ENCODE results near the gene APCDD1L. TPM values are rescaled to one million over a fixed set of nuclear protein-coding genes. Genes with fewer than 3 reads are reported as not detected.

The APCDD1L gene
- polyA plus RNA-seq, 10 donors, result 6.1 to 13.9 (median 8.7) TPM

GRCh38 chr20:58467572-58468527 lies 47.3 kb downstream of the APCDD1L start:
- DNase-seq, result no peak

DNA sequence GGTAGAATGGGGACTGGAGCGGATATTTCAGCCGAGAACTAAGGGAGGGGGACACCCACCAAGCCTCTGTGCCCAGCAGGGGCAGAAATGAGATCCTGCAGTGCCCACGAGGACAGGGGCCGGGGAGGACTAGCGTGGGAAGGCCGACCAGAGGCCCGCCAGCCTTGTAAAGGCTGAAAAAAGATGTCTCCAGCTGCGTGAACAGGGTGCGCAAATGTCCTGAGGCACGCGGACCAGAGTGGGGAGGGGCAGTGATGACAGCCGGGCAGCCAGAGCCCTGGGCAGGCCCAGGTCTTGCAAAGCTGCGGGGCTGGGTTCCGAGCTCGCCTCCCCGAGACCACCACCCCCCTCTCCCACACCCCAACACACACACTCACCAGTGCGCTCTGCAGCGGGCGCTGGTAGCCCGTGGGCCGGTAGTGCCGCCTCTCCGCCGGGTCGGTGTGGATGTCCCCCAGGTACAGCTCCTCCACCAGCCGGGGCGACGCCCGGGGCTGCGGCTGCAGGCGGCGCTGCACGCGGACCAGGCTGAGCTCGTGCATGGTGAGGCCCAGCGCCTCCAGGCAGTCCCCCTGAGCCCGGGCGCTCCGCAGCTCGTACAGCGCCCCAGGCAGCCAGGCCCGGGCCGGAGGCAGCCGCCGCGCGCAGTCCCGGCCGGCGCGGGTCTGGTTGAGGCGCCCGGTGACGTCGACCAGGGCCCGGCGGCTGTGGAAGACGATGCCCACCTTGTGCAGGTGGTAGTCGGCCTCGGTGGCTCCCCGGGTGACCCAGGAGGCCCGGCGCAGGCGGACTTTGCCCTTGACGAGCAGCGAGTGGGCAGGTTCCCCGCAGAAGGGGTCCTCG lies 48.2 kb downstream of the APCDD1L start:
- DNase-seq, result no peak

GRCh38 chr20:58466095-58466708 lies 49.0 kb downstream of the APCDD1L start:
- no peak for DNase-seq

DNA sequence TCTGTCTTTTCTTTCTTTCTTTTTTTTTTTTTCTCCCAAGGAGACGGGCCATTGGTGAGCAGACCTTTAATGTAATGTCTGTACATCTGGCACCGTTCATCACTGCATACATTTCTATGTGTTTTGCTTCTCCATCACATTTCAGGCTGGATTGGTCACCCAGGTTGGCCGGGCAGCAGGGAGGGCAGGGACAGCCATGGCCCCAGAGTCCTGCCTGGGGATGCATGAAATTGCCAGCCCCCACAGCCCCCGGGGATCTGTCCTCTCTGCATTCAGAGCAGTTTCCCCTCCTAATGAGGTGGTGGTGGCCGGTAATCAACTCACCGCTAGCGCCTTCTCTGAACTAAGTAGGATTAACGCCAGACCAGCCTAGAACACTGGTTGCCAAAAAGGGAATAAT lies 50.4 kb downstream of the APCDD1L start:
- DNase-seq, result no peak

DNA sequence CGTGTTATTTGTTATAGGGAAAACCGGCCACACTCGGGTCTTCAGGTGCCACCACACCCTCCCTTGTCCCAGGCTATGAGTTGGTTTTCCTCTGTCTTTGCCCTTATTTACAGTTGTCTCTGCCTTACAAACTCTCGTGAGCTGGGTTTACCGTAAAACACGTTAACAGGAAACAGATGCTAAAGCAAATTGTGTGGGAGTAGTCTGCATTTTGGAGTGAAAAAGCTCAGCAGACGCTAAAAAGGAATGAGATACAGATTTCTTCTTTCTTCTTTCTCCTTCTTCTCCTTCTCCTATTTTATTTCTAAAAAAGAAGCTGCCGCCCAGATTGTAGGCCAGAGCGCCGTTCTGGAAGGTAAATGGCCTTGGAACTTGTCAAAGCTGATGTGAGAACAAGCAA lies 51.9 kb downstream of the APCDD1L start:
- DNase-seq, result peak in 1 of 3 donors; percentile 54

DNA sequence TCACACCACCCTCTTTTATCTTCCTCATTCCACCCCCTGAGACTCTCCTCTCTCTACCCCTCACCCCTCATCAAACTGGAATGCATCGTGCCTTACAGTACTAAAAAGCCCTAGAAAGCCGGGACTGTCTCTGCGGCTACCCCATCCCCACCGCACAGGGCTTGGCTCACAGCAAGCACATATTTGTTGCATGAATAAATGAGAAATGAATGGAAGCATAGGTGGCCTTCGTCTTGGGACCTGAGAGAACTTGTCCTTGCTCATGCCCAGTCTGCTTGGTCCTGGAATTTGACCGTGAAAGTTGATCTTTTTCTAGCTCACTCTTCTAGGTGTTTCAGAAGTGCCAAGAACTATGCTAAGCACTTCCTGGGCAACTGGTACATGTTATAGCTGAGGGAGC lies 53.3 kb downstream of the APCDD1L start:
- DNase-seq, result no peak

GRCh38 chr20:58461104-58461503 lies 54.1 kb downstream of the APCDD1L start:
- DNase-seq, result no peak

GRCh38 chr20:58459058-58459750 lies 56.0 kb downstream of the APCDD1L start:
- DNase-seq, result no peak

DNA sequence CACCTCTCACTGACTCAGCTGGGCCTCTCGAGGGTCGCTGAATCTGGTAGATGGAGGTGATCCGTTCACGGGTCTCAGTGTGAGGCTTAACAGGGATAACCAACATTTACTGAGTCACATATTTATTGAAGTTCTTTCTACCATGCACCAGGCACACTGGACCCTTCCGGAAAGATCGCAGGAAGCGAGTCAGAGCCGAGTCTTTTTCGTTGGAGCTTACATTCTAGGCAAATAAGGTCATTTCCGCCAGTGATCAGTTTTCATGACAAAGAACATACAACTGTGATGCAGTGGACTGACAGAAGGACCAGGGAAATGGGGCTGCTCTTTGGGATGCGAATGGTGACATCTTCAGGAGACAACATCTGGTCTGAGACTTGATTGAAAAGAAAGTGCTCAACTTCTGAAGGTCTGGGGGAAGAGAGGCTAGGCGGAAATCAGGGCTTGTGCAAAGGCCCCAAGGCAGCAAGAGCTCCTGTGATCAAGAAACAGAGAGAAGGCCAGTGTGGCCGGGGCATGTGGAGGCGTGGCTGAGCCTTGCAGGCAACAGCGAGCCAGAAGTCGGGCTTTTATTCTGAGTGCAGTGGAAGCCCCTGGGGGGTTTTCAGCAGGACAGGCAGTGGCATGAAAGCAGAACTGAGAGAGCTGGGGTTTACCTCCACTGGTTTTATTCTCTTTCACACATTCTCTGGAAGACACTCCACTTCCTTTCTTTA lies 56.7 kb downstream of the APCDD1L start:
- no peak for DNase-seq

DNA sequence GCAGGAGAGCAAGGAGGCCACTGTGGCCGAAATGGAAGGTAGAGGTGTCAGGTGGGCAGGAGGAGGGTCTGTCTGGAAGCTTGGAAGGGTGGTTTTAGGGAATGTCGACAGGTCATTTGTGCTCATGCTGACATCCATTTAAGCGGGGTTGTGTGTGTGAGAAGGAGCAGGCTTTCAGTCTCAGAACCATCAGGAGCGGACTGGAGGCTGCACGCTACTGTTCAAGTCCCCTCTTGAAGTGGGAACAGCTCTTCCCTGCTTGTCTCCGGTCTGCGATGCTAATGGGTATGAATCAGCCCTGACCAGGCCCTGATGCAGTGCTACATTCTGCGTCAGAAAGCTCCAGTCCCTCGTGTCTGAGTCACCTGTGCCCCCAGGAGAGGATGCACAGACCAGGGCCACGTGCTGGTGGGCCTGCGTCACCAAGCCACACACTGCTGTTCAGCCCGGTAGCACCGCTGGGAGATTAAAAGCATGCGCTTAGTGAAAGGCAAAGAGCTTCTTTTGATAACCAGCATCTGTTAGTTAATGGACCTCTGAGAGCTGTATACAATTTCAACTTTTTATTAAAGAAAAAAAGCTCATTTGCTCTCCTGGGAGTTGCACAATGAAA lies 58.0 kb downstream of the APCDD1L start:
- DNase-seq, result peak in 1 of 3 donors; percentile 79

- DNase-seq, result no peak
These were observed 60.7 kb downstream of the APCDD1L start for GRCh38 chr20:58454460-58454859.

- no peak for DNase-seq
These were observed 61.8 kb downstream of the APCDD1L start for GRCh38 chr20:58453391-58453790.

DNA sequence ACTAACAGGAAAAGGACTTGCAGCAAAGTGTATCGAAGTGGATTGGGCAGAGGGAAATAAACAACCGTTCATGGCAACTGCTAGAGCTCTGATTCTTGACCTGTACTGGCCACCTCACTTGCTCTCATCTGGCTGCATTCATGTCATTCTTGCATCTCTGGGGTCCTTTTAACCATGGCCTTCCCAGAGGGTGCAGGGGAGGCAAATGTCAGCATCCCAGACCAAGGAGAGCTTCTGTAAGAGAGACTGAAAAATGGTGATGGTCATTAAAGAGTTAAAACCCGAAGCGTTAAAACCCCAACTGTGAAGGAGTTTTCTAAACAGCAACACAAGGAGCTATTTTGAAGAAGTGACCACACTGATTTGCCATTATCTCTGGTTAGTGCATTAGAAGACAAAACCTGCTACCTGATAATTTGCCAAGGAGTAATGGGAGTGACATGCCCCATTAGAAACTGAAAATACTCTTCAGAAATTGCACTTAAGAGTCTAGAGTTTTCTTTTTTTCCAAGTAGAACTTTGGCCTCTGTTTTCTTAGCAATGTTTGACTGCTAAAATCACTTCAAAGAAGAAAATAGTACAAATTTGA lies 62.4 kb downstream of the APCDD1L start:
- DNase-seq, result peak in 1 of 3 donors; percentile 27

GRCh38 chr20:58450254-58450653 lies 64.9 kb downstream of the APCDD1L start:
- no peak for DNase-seq

DNA sequence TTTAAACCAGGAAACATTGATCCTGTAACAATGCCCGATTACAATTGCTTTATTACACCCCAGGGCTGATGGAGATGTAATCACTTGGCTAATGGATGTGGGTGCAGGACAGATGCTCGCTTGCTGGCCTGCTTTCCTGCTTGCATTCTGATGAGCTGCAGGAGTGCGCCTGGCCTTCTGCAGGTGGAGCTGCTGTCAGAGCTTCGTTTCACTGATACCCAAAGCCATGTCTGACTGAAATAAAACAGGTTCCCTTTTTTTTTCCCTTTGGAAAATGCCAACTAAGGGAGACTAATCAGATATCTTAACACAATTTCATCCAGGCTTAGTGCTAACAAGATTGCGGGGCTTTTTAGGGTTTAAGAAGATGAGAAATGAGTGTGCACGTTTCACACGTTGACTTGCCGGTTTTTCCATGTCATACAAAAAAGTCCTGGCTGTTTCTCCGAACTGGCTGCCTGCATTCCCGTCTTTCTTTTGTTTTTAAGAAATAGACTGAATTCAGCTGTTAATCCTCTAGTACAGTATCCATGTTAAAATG lies 65.4 kb downstream of the APCDD1L start:
- DNase-seq, result peak in 1 of 3 donors; percentile 52

- DNase-seq, result no peak
These were observed 66.2 kb downstream of the APCDD1L start for GRCh38 chr20:58448958-58449357.

DNA sequence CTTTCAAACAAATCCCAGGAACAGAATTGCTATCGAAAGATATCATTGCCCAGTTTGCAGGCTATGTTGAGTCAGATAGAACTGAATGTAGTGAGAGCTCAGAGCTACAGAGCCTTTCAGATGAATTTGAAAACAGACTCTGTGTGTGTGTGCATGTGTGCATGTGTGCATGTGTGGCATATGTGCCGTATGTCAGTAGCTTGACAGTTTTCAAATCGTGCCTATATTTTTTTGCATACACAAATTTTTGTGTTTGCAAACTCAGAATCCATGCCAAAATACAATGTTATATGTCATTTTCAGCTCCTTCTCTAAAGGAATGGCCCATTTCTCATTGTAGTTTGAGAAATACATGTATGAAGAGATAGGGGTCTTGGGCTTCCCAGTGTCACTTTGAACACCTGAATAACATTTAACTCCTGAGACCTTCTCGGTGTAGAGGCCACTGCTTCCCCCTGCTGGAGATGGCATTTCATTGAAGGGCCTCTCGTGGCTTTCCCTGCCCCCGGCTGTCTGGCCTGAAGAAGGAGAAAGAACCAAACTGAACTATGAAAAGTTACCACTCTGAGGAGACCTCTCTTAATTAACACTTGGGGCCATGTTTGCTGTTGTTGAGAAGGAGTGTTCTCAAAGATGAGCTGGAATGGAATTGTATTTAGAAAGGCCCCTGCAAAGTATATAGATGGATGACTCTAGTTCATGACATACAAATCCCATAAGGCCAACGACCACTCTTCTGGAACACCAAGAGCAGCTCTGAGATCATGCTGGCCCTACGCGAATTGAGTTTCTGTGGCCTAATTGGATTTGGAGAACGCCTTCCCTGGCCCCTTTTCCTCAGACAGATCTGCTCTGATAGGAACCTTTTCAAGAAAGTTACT lies 67.4 kb downstream of the APCDD1L start:
- no peak for DNase-seq

GRCh38 chr20:58446960-58447265 lies 68.3 kb downstream of the APCDD1L start:
- no peak for DNase-seq
